Gastrocnemius medialis (tissue), 4 donors: Measurements from ENCODE around the gene SPARC. TPM values are rescaled to one million over a fixed set of nuclear protein-coding genes. Genes with fewer than 3 reads are reported as not detected.

Source experiments
- ATAC-seq, 2 donors: fragments of 150-250 bp; one replicate each; pipeline ENCODE4 v1.9.1; 2016
- DNase-seq, 2 donors: peaks; one replicate each; pipeline ENCODE4 v3.0.0-alpha.2; 2019
- H3K27ac ChIP-seq, 4 donors: fragments of 200-600 bp; sonication (generic); 1 replicate in 1 of 4; 2 replicates in 3 of 4; pipeline ENCODE4 v1.5.1; 2016 to 2018; ENCODE audit warnings: mild to moderate bottlenecking in 2 of 4, moderate library complexity in 1 of 4
- H3K27me3 ChIP-seq, 3 donors: fragments of 200-600 bp; sonication (generic) in 2 of 3; 1 replicate in 1 of 3; 2 replicates in 2 of 3; pipeline versions ENCODE4 v1.5.1 to v1.6.0; 2016 to 2019; ENCODE audit warnings: mild to moderate bottlenecking in 1 of 3, moderate library complexity in 1 of 3
- H3K36me3 ChIP-seq, 2 donors: fragments of 200-600 bp; sonication (generic) in 1 of 2; one replicate each; pipeline ENCODE4 v1.5.1; 2017 to 2018
- H3K4me1 ChIP-seq, 2 donors: fragments of 200-600 bp; sonication (generic) in 1 of 2; one replicate each; pipeline ENCODE4 v1.5.1; 2016 to 2017; ENCODE audit warnings: mild to moderate bottlenecking in 2 of 2
- H3K4me3 ChIP-seq, 4 donors: fragments of 200-600 bp; sonication (generic) in 3 of 4; 1 replicate in 1 of 4; 2 replicates in 3 of 4; pipeline ENCODE4 v1.5.1; 2016 to 2019; ENCODE audit warnings: mild to moderate bottlenecking in 2 of 4
- H3K9me3 ChIP-seq, 3 donors: fragments of 200-600 bp; sonication (generic) in 2 of 3; 1 replicate in 1 of 3; 2 replicates in 2 of 3; pipeline ENCODE4 v1.5.1; 2016 to 2019
- CTCF ChIP-seq, 5 experiments: fragments of 450-650 bp in 3 of 5; fragments of 200-600 bp in 2 of 5; sonication (generic) in 2 of 5; IDR thresholded peaks in 4 of 5; conservative IDR thresholded peaks in 1 of 5; 1 replicate in 4 of 5; 2 replicates in 1 of 5; pipeline ENCODE4 v1.5.1; 2016 to 2019; ENCODE audit warnings: antibody characterized with exemption in 5 of 5, mild to moderate bottlenecking in 3 of 5, moderate library complexity in 3 of 5
- POLR2A ChIP-seq, 2 donors: fragments of 450-650 bp; IDR thresholded peaks; one replicate each; pipeline ENCODE4 v1.6.1; 2017; ENCODE audit warnings: antibody characterized with exemption in 2 of 2, mild to moderate bottlenecking in 2 of 2, moderate library complexity in 2 of 2
- in situ Hi-C, 4 donors: fragments of 200-750 bp; cut with MboI; loops; one replicate each; pipeline versions ENCODE4 v1.15.0 to v1.8.0; 2017; ENCODE audit warnings: low sequenced_read_pairs in 4 of 4
- intact Hi-C: fragments of 100-400 bp; cut with DNase I; formaldehyde crosslinking; loops from one replicate; pipeline ENCODE4 v1.15.1; 2023; ENCODE audit warnings: low total_unique reads
- total RNA-seq, 4 donors: library from RNA; depleted of rRNA; stranded (reverse); fragments of >200 nt; gene quantifications; one replicate each; pipeline versions ENCODE4 v1.1.0 to v1.2.3, GENCODE V29; 2016

SPARC gene
- total RNA-seq, 4 donors from 2014 or later: 87.7 to 209 (median 163) TPM

DNA sequence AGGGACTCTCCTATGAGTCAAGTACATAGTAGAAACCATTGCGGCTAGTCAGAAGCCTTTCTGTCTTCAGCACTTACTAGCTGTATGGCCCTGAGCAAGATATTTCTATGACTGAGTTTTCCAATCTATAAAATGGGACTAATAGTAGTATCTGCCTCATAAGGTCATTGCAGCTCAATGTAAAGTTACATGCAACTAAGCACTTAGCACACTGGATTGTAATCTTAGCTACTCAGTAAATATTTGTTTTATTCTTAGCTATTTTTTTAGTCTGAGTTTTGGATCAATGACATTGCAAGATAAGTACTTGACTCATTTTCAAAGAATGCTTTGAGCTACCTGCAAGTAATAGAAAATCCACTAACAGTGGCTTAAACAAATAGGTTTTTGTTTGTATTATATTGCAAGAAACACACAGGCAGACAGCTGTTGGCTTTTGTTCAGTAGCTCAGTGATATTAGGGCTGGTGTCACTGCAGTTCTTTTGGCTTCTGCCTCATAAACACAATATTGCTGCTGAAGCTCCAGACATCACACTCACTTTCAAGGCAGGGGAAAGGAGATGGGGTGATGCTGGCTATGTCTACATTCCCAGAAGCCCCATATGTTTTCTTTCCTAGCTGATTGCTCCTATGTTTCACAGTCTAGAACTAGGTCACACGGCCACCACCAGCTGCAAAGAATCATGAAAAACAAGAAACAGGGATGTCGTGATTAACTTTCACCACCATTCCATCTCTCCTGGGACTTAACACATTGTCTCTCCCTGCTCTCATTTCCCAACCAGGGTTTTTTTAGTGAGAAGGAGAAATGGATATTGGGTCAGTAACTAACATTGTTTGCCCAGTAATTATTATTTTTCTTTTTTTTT is 68.6 kb downstream of the SPARC start:
- H3K4me1 ChIP-seq: peaks cover 6 to 16% of the 10 kb centered on the region in 2 donors
- no peak for DNase-seq
- no peak for TF ChIP-seq CTCF (IDR thresholded peaks at IDR 0.05 in 4 of 5, conservative IDR thresholded peaks at IDR 0.05 in 1 of 5)
- no peak overlapping the region for H3K4me3 ChIP-seq
- H3K27me3 ChIP-seq: no peaks in the 10 kb centered on the region
- in situ Hi-C loops (no loop called here), intact Hi-C loops (no loop called here)
- H3K9me3 ChIP-seq: no peaks in the 10 kb centered on the region
- H3K36me3 ChIP-seq: no peaks in the 10 kb centered on the region
- no peak for ATAC-seq
- H3K27ac ChIP-seq: no peak overlapping the region

- Histone ChIP-seq H3K27me3 (no peaks in the 10 kb centered on the region), H3K4me3 (no peak overlapping the region), H3K4me1 (peaks cover 6 to 16% of the 10 kb centered on the region in 2 donors), H3K9me3 (no peaks in the 10 kb centered on the region), H3K27ac (no peak overlapping the region), H3K36me3 (no peaks in the 10 kb centered on the region)
- no peak for TF ChIP-seq CTCF (IDR thresholded peaks at IDR 0.05 in 4 of 5, conservative IDR thresholded peaks at IDR 0.05 in 1 of 5)
- no peak for TF ChIP-seq POLR2A (IDR thresholded peaks at IDR 0.05)
- intact Hi-C loops (no loop called here), in situ Hi-C loops (no loop called here)
- DNase-seq: no peak
- no peak for ATAC-seq
Measured at GRCh38 chr5:151617383-151617840, 69.3 kb downstream of the SPARC start.

GRCh38 chr5:151615431-151615830 is 71.3 kb downstream of the SPARC start:
- Histone ChIP-seq H3K36me3 (no peaks in the 10 kb centered on the region), H3K9me3 (no peaks in the 10 kb centered on the region), H3K4me3 (no peak overlapping the region), H3K27me3 (no peaks in the 10 kb centered on the region), H3K4me1 (peaks cover 6 to 16% of the 10 kb centered on the region in 2 donors), H3K27ac (no peak overlapping the region)
- no peak for DNase-seq
- in situ Hi-C loops: no loop called here
- TF ChIP-seq POLR2A (IDR thresholded peaks at IDR 0.05): no peak
- no peak for TF ChIP-seq CTCF (IDR thresholded peaks at IDR 0.05 in 4 of 5, conservative IDR thresholded peaks at IDR 0.05 in 1 of 5)
- ATAC-seq: no peak
- intact Hi-C loops: no loop called here

DNA sequence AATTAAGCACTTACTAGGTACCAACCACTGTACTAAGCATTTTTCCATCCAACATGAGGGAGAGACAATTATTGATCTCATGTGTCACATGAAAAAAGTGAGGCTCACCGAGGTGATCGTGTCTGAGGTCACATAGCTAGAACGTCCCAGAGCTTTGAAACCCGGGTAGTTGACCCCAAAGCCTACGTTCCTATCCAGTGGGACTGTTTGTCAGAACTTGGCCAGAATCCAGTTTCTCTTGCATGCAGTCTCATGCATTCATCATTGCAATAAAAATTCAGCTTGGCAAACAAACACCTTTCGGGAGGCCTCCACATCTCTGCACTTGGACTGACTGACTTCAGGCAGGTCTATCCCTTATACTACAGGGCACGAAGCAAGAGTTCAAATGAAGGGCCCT is 72.2 kb downstream of the SPARC start:
- ATAC-seq (no peak), DNase-seq (no peak)
- Histone ChIP-seq H3K27me3 (no peaks in the 10 kb centered on the region), H3K9me3 (no peaks in the 10 kb centered on the region), H3K4me3 (no peak overlapping the region), H3K4me1 (peaks cover 3 to 9% of the 10 kb centered on the region in 2 donors), H3K36me3 (no peaks in the 10 kb centered on the region), H3K27ac (no peak overlapping the region)
- in situ Hi-C loops (no loop called here), intact Hi-C loops (no loop called here)
- no peak for TF ChIP-seq CTCF (IDR thresholded peaks at IDR 0.05 in 4 of 5, conservative IDR thresholded peaks at IDR 0.05 in 1 of 5)
- no peak for TF ChIP-seq POLR2A (IDR thresholded peaks at IDR 0.05)
